Esophagus muscularis mucosa (tissue), 4 donors: ENCODE measurements around the gene CANX.

Source experiments
- EP300 ChIP-seq: sonication (generic); formaldehyde crosslinking; IDR thresholded peaks from one replicate; pipeline ENCODE4 v1.6.1; 2017; ENCODE audit warnings: antibody characterized with exemption
- POLR2A ChIP-seq: fragments of 450-650 bp; IDR thresholded peaks from one replicate; pipeline ENCODE4 v1.6.1; 2017; ENCODE audit warnings: antibody characterized with exemption, moderate library complexity, mild to moderate bottlenecking, low read depth
- POLR2AphosphoS5 ChIP-seq, 2 donors: sonication (generic); formaldehyde crosslinking; IDR thresholded peaks; one replicate each; pipeline ENCODE4 v1.6.1; 2017; ENCODE audit warnings: antibody characterized with exemption in 2 of 2
- TF ChIP-seq, protein P1 (sequence below), 3 experiments: fragments of 200-600 bp in 2 of 3; fragments of 450-650 bp in 1 of 3; sonication (generic) in 2 of 3; IDR thresholded peaks; one replicate each; pipeline ENCODE4 v1.5.1; 2017 to 2019; ENCODE audit warnings: antibody characterized with exemption in 3 of 3, mild to moderate bottlenecking in 2 of 3, moderate library complexity in 1 of 3

DNA sequence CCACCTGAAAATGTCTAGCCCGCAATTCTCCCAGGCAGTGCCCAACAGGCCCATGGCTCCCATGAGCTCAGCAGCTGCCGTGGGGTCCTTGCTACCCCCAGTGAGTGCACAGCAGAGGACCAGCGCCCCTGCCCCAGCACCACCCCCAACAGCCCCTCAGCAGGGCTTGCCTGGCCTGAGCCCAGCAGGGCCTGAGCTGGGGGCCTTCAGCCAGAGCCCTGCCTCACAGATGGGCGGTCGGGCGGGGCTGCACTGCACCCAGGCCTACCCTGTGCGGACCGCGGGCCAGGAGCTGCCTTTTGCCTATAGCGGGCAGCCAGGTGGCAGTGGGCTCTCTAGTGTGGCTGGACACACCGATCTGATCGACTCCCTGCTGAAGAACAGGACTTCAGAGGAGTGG, 75.7 kb downstream of the CANX start:
- TF ChIP-seq, protein P1, sequence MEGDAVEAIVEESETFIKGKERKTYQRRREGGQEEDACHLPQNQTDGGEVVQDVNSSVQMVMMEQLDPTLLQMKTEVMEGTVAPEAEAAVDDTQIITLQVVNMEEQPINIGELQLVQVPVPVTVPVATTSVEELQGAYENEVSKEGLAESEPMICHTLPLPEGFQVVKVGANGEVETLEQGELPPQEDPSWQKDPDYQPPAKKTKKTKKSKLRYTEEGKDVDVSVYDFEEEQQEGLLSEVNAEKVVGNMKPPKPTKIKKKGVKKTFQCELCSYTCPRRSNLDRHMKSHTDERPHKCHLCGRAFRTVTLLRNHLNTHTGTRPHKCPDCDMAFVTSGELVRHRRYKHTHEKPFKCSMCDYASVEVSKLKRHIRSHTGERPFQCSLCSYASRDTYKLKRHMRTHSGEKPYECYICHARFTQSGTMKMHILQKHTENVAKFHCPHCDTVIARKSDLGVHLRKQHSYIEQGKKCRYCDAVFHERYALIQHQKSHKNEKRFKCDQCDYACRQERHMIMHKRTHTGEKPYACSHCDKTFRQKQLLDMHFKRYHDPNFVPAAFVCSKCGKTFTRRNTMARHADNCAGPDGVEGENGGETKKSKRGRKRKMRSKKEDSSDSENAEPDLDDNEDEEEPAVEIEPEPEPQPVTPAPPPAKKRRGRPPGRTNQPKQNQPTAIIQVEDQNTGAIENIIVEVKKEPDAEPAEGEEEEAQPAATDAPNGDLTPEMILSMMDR (IDR thresholded peaks at IDR 0.05) = no peak
- TF ChIP-seq EP300 (no peak), POLR2A (no peak), POLR2AphosphoS5 (IDR thresholded peaks at IDR 0.05) (no peak)
